H9 (cell line): ENCODE results near the gene NAXD. TPM values are rescaled to one million over a fixed set of nuclear protein-coding genes. Genes with fewer than 3 reads are reported as not detected.

Source experiments
- DNase-seq: peaks from one replicate; pipeline ENCODE4 v3.0.0-alpha.2; 2017
- H2AFZ ChIP-seq: one replicate; pipeline ENCODE4 v1.6.1; 2013; ENCODE audit warnings: mild to moderate bottlenecking, low read length, control low read depth, moderate library complexity
- H2AK5ac ChIP-seq: 2 replicates; pipeline ENCODE4 v1.6.1; 2013; ENCODE audit warnings: low read length, control low read depth, mixed read lengths; ENCODE audit not compliant: insufficient read length
- H2BK120ac ChIP-seq: one replicate; pipeline ENCODE4 v1.6.1; 2013; ENCODE audit warnings: low read depth, mild to moderate bottlenecking, low read length, control low read depth, inconsistent platforms; ENCODE audit not compliant: poor library complexity, severe bottlenecking
- H2BK12ac ChIP-seq: 2 replicates; pipeline ENCODE4 v1.6.1; 2013; ENCODE audit warnings: low read length, control low read depth, mixed read lengths, low read depth; ENCODE audit not compliant: insufficient read length
- H2BK15ac ChIP-seq: 2 replicates; pipeline ENCODE4 v1.6.1; 2013; ENCODE audit warnings: low read depth, low read length, control low read depth
- H2BK20ac ChIP-seq: one replicate; pipeline ENCODE4 v1.6.1; 2013; ENCODE audit warnings: low read depth, mild to moderate bottlenecking, low read length, control low read depth, inconsistent platforms; ENCODE audit not compliant: poor library complexity, severe bottlenecking
- H2BK5ac ChIP-seq: 2 replicates; pipeline ENCODE4 v1.6.1; 2013; ENCODE audit warnings: low read length, control low read depth, mixed read lengths; ENCODE audit not compliant: insufficient read length
- H3K14ac ChIP-seq: 2 replicates; pipeline ENCODE4 v1.6.1; 2013; ENCODE audit warnings: low read length, control low read depth; ENCODE audit not compliant: insufficient read depth
- H3K18ac ChIP-seq: 2 replicates; pipeline ENCODE4 v1.6.1; 2013; ENCODE audit warnings: low read depth, mild to moderate bottlenecking, mixed read lengths, low read length, control low read depth; ENCODE audit not compliant: insufficient read length
- H3K23ac ChIP-seq: 2 replicates; pipeline ENCODE4 v1.6.1; 2013; ENCODE audit warnings: low read length, control low read depth, mixed read lengths, low read depth; ENCODE audit not compliant: insufficient read length
- H3K23me2 ChIP-seq: 2 replicates; pipeline ENCODE4 v1.6.1; 2013; ENCODE audit warnings: low read depth, mild to moderate bottlenecking, mixed read lengths, low read length, control low read depth; ENCODE audit not compliant: insufficient read length, poor library complexity, severe bottlenecking
- H3K27ac ChIP-seq: 2 replicates; pipeline ENCODE4 v1.5.1; 2013; ENCODE audit warnings: low read length, control low read depth, mixed read lengths, low read depth; ENCODE audit not compliant: insufficient read length
- H3K27me3 ChIP-seq: 2 replicates; pipeline ENCODE4 v1.6.1; 2013; ENCODE audit warnings: low read length, control low read depth, inconsistent platforms; ENCODE audit not compliant: insufficient read depth
- H3K4ac ChIP-seq: 2 replicates; pipeline ENCODE4 v1.6.1; 2013; ENCODE audit warnings: low read depth, mild to moderate bottlenecking, control low read depth, inconsistent platforms, low read length, moderate library complexity
- H3K4me1 ChIP-seq: 2 replicates; pipeline ENCODE4 v1.6.1; 2013; ENCODE audit warnings: low read length, control low read depth, inconsistent platforms; ENCODE audit not compliant: insufficient read depth
- H3K4me2 ChIP-seq: 2 replicates; pipeline ENCODE4 v1.6.1; 2013; ENCODE audit warnings: low read length, control low read depth, mixed read lengths; ENCODE audit not compliant: insufficient read length, insufficient read depth
- H3K56ac ChIP-seq: 2 replicates; pipeline ENCODE4 v1.6.1; 2013; ENCODE audit warnings: low read depth, mild to moderate bottlenecking, mixed read lengths, low read length, control low read depth; ENCODE audit not compliant: insufficient read length
- H3K79me1 ChIP-seq: 2 replicates; pipeline ENCODE4 v1.6.1; 2013; ENCODE audit warnings: low read depth, mild to moderate bottlenecking, moderate library complexity, low read length, control low read depth, inconsistent platforms; ENCODE audit not compliant: insufficient read depth, poor library complexity, severe bottlenecking
- H3K79me2 ChIP-seq: 2 replicates; pipeline ENCODE4 v1.6.1; 2013; ENCODE audit warnings: low read length, control low read depth, inconsistent platforms; ENCODE audit not compliant: insufficient read depth
- H3K9ac ChIP-seq: 2 replicates; pipeline ENCODE4 v1.6.1; 2013; ENCODE audit warnings: low read length, control low read depth, mixed read lengths; ENCODE audit not compliant: insufficient read length; ENCODE audit errors: extremely low read depth
- H3K9me3 ChIP-seq: one replicate; pipeline ENCODE4 v1.6.1; 2013; ENCODE audit warnings: low read depth, low read length, inconsistent platforms; ENCODE audit not compliant: control insufficient read depth
- H3T11ph ChIP-seq: one replicate; pipeline ENCODE4 v1.6.1; 2013; ENCODE audit warnings: mild to moderate bottlenecking, low read length, control low read depth, inconsistent platforms
- H4K20me1 ChIP-seq: one replicate; pipeline ENCODE4 v1.6.1; 2013; ENCODE audit not compliant: control insufficient read depth, insufficient read length, insufficient read depth
- H4K5ac ChIP-seq: 2 replicates; pipeline ENCODE4 v1.6.1; 2013; ENCODE audit warnings: low read depth, mild to moderate bottlenecking, mixed read lengths, low read length, control low read depth; ENCODE audit not compliant: insufficient read length
- H4K8ac ChIP-seq: replicated peaks from 2 replicates; pipeline ENCODE4 v1.6.1; 2013; ENCODE audit warnings: low read length, control low read depth, mixed read lengths, low read depth; ENCODE audit not compliant: insufficient read length
- H4K91ac ChIP-seq: 2 replicates; pipeline ENCODE4 v1.6.1; 2013; ENCODE audit warnings: low read depth, mild to moderate bottlenecking, moderate library complexity, mixed read lengths, low read length, control low read depth; ENCODE audit not compliant: insufficient read length
- H3K27ac Mint-ChIP-seq, 3 experiments: 2 replicates in 2 of 3; 3 replicates in 1 of 3; pipeline ENCODE4 v1.8.0; 2020 to 2021; ENCODE audit warnings: mixed read lengths in 3 of 3, mild to moderate bottlenecking in 1 of 3, moderate library complexity in 1 of 3
- H3K27me3 Mint-ChIP-seq: 2 replicates; pipeline ENCODE4 v1.8.0; 2021; ENCODE audit warnings: low read depth, mild to moderate bottlenecking, moderate library complexity, mixed read lengths
- H3K36me3 Mint-ChIP-seq, 3 experiments: 2 replicates in 2 of 3; 3 replicates in 1 of 3; pipeline ENCODE4 v1.8.0; 2020 to 2021; ENCODE audit warnings: low read depth in 3 of 3, mixed read lengths in 3 of 3; ENCODE audit not compliant: insufficient read depth in 1 of 3
- H3K4me1 Mint-ChIP-seq, 2 experiments: 2 replicates each; pipeline ENCODE4 v1.8.0; 2020; ENCODE audit warnings: mixed read lengths in 2 of 2
- H3K4me3 Mint-ChIP-seq, 2 experiments: 2 replicates in 1 of 2; 3 replicates in 1 of 2; pipeline ENCODE4 v1.8.0; 2020 to 2021; ENCODE audit warnings: mild to moderate bottlenecking in 2 of 2, mixed read lengths in 2 of 2, moderate library complexity in 1 of 2
- H3K9me3 Mint-ChIP-seq, 2 experiments: 2 replicates in 1 of 2; 3 replicates in 1 of 2; pipeline ENCODE4 v1.8.0; 2020; ENCODE audit warnings: mild to moderate bottlenecking in 2 of 2, mixed read lengths in 2 of 2, moderate library complexity in 1 of 2
- CTCF ChIP-seq: fragments of 200-600 bp; sonication (generic); conservative IDR thresholded peaks from 3 replicates; pipeline ENCODE4 v1.8.0; 2021; ENCODE audit warnings: antibody characterized with exemption, mild to moderate bottlenecking
- WGBS: extraction: QIAGEN DNeasy Blood & Tissue Kit; methylation state at CpG from one replicate; pipeline ENCODE4 v1.1.7; 2013; ENCODE audit warnings: missing lambda C conversion rate, low lambda C conversion rate, mixed read lengths; ENCODE audit not compliant: insufficient read length; ENCODE audit errors: extremely low coverage; 5-methylcytosine and 5-hydroxymethylcytosine counted together
- total RNA-seq: library from RNA; stranded (reverse); gene quantifications from 2 replicates; pipeline ENCODE4 v1.2.1, GENCODE V29; 2021

The NAXD gene
- total RNA-seq, 1 experiment from 2014 or later = 25.5 TPM

- TF ChIP-seq CTCF = no peak
- H3K4me2 ChIP-seq = no peak overlapping the region
- no peak overlapping the region for H2BK20ac ChIP-seq
- no peak overlapping the region for H3K27ac ChIP-seq
- H3K4me1 ChIP-seq = no peaks in the 10 kb centered on the region
- H2AFZ ChIP-seq = no peak overlapping the region
- H4K20me1 ChIP-seq = no peaks in the 10 kb centered on the region
- no peak overlapping the region for H3K56ac ChIP-seq
- H3K27ac Mint-ChIP-seq = peak overlapping the region in 2 of 3 experiments; percentile 9 to 67; a peak in 3 of 7 replicates
- H3T11ph ChIP-seq = no peak overlapping the region
- H4K8ac ChIP-seq = no peak overlapping the region
- H3K18ac ChIP-seq = no peak overlapping the region
- H4K91ac ChIP-seq = no peak overlapping the region
- H2BK12ac ChIP-seq = no peak overlapping the region
- H3K9me3 ChIP-seq = no peaks in the 10 kb centered on the region
- no peaks in the 10 kb centered on the region for H3K27me3 Mint-ChIP-seq
- H3K9ac ChIP-seq = no peak overlapping the region
- no peak overlapping the region for H3K4me3 Mint-ChIP-seq
- H3K4ac ChIP-seq = no peak overlapping the region
- no peaks in the 10 kb centered on the region for H3K23me2 ChIP-seq
- peaks cover 16 to 18% of the 10 kb centered on the region in 2 experiments for H3K4me1 Mint-ChIP-seq
- DNase-seq = no peak
- H3K36me3 Mint-ChIP-seq = peaks cover 26 to 62% (median 54%) of the 10 kb centered on the region in 3 experiments
- H3K79me2 ChIP-seq = peaks cover 20% of the 10 kb centered on the region; the same call in 1 of the 2 replicates
- H2AK5ac ChIP-seq = no peak overlapping the region
- no peak overlapping the region for H2BK120ac ChIP-seq
- H3K9me3 Mint-ChIP-seq = no peaks in the 10 kb centered on the region
- no peak overlapping the region for H2BK5ac ChIP-seq
- peaks cover 10% of the 10 kb centered on the region for H3K79me1 ChIP-seq
- no peak overlapping the region for H4K5ac ChIP-seq
- no peak overlapping the region for H3K14ac ChIP-seq
- WGBS = no CpG with 5 or more reads among the region's 8 CpGs
- H3K23ac ChIP-seq = no peak overlapping the region
- no peaks in the 10 kb centered on the region for H3K27me3 ChIP-seq
- no peak overlapping the region for H2BK15ac ChIP-seq
Observed at GRCh38 chr13:110627351-110627750, 12.0 kb downstream of the NAXD start.
